H1 (cell line): ENCODE measurements around the gene SLC20A1. TPM values are rescaled to one million over a fixed set of nuclear protein-coding genes. Genes with fewer than 3 reads are reported as not detected.

Experiments used
- CHD1 ChIP-seq: IDR thresholded peaks from 2 replicates; pipeline ENCODE4 v1.6.1; 2012; ENCODE audit warnings: low read depth, low read length, improper control_type of control experiment
- polyA plus RNA-seq, 7 experiments: library from polyadenylated mRNA; depleted of rRNA in 3 of 7; stranded (reverse) in 5 of 7; unstranded in 2 of 7; fragments of >200 nt in 5 of 7; fragments of 200-250 nt in 2 of 7; gene quantifications; 1 replicate in 5 of 7; 2 replicates in 1 of 7; 4 replicates in 1 of 7; pipeline versions ENCODE4 v1.2.1 to v1.2.3, GENCODE V29; 2011 to 2013; ENCODE audit warnings: missing spikeins in 2 of 7, mixed read lengths in 2 of 7
- total RNA-seq: library from RNA; stranded (reverse); fragmentation: NEBNext Ultra II Directional; extraction: Animal tissue kit (Norgen Biotek cat#: 25700); gene quantifications from 2 replicates; pipeline ENCODE4 v1.2.1, GENCODE V29; 2021
- TF ChIP-seq, protein P1 (sequence below): IDR thresholded peaks from 2 replicates; pipeline ENCODE4 v1.6.1; 2012; ENCODE audit warnings: inconsistent platforms

The SLC20A1 gene
- total and polyA plus RNA-seq, 2 of the 8 experiments (the other 6 are each of a cell fraction or from before 2014, with no cell fraction given) = 42.6 to 105 TPM

DNA sequence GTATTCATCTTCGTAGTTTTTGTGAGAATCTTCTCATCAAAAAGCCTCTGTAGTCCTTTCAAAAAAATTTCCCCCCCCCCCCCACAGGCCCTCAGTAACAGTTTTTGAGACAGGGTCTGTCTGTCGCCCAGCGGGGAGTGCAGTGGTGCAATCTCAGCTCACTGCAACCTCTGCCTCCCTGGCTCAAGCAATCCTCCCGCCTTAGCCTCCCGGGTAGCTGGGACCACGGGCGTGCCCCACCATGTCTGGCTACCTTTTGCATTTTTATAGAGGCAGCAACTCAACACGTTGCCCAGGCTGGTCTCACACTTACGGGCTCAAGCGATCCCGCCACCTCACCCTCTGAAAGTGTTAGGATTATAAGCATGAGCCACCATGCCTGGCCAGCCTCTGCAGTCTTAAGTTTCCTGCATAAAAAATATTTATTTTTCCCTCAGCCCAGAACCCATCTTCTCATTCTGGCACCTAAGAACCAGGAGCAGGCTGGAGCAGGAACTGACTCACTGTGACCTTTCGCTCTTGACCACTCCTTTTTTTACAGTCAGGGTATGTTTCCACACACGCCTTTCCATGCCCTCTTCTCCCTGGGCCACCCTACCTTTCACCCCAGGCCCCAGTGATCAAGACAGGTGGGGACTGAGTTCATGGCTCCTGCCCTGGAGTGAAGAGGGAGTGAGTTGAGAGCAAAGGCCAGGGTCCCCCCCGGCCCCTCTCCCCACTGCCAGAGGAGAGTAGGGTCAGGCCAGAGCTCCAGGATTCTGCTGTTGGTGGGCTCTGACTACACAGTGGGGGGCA lies 42.5 kb downstream of the SLC20A1 start (continued):
- TF ChIP-seq, protein P1, sequence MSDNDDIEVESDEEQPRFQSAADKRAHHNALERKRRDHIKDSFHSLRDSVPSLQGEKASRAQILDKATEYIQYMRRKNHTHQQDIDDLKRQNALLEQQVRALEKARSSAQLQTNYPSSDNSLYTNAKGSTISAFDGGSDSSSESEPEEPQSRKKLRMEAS = no peak
- TF ChIP-seq CHD1 = no peak
